Measurements from ENCODE around the gene EIF4G1.

DNA sequence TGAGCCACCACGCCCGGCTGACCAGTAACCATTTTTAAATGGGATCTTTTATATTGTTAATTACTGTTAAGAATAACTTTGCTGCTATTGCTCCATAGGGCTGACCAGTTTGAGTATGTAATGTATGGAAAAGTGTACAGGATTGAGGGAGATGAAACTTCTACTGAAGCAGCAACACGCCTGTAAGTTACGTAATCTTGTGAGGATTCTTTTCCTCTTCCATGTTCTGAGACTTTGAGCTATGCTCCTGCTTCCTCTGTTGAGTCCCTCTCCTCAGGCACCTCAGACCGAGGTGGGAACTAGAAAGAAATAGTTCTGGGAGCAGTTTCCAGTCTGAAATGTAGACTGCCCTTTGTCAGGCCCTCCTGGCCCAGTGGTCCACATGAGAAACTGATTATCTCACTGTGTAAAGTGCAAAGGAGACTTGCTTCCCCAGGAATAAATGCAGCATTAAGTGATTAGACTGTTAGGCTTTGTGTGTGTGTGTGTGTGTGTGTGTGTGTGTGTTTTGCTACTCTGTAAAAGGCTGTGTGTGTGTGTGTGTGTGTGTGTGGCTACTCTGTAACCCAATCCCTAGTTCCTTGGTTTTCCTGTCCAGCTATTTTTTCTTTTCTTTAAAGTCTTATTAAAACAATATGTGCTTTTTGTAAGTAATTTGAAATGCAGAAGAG, 52.3 kb downstream of the EIF4G1 start:
- TF ChIP-seq CTCF (IDR thresholded peaks at IDR 0.05; ENCODE audit: borderline replicate concordance, extremely low read depth, low read length, poor library complexity, severe bottlenecking) (no peak), EZH2 (IDR thresholded peaks at IDR 0.05; ENCODE audit: borderline replicate concordance, low read depth, low read length, severe bottlenecking) (no peak)

All from DND-41 (cell line).